Embryonic facial prominence (tissue), 1 donor: Measurements from ENCODE around the gene POP7.
"Not testable (repeated sequence)": the region's sequence is repeated elsewhere in the genome, so short reads cannot be mapped to it uniquely, and the experiment has no call there.

ENCODE experiments used
- DNase-seq: peaks from one replicate; pipeline ENCODE4 v3.0.0-alpha.2; 2016; ENCODE audit errors: extremely low spot score

Gene POP7

DNA sequence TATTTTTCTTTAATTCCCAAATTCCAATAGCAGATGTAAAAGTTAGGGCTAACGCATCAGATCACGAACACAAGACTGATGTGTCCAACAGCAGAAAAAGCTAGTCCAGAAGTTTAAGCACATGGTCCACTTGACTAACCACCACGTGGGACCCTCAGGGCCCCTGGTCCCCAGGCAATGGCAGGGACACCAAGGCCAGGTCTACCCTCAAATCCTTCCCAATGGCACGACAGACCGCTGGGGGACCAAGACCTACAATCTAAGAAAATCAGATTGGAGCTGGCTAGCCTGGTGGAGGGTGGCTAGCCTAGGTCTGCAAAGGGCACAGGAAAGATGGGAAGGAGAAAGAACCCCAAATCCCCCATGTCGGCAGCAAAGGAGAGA is 13.4 kb upstream of the POP7 start:
- DNase-seq, result no peak

DNA sequence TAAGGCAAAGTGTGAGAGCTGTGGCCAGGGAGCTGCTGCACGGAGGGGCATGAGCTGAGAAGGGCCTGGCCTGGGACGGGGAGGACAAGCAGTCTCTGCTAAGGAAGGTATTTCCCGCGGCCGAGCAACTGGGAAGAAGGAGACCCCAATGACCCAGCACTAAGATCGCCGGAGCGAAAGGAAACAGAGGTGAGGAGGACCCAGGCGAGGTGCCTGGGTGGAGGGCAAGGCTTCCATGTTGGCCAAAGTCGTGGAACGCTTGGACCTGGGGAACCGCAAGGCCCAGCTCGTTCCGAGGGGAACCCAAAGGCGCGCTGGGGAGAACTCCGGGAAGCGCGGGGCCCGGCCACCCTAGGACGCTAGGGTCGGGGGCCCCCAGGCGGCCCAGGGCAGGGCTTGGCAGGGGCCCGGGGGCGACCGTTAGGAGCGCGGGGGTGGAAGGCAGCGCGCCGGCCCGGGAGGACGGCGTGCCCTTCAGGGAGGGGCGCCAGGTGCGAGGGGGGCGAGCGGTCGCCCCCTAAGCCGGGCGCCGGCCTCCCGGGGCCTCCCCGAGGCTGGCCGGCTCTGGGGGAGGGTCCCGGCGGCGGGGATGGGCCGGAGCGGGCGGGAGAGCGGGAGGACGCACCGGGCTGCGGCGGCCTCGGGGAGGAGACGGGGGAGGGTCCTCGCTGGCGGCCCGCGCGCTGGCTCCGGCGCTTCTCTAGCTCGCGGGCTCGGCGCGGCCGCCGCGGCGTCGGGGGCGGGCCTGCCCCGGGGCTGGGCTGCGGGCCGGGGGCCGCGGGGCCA is 12.4 kb upstream of the POP7 start:
- DNase-seq, result no peak

DNA sequence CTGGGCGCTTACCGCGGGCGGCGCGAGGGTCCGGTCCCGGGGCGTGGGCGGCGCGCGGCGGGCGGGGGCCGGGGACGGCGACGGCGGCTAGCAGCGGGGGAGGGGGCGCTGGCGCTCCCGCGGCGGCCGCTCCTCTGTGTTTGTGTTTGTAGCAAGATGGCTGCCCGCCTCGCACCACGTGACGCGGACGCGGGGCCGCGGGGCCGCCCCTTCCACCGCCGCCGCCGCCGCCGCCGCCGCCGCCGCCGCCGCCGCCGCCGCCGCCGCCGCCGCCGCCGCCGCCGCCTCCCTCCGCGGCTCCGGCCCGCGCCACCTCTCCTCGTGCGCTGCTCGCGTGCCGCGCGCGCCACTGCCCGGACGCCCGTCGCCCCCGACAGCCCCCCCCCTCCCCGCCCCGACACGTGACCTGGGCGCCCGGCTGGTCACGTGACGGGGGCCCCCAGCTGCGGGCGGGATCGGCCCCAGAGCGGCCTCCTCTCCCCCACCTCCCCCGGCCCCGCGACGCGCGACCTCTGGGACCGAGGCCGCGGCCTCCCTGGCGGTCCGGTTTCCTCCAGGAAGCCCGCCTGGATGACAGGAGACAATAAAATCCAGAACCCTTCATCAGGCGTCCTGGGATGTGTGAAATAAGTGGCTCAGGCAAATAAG is 11.7 kb upstream of the POP7 start, which contains the start of gene GIGYF1:
GIGYF1 (minus strand) TSS at position 153 of the 648 bp plus-strand sequence. CDS start 6,012 bp downstream, outside the sequence.
- DNase-seq, result no peak

DNA sequence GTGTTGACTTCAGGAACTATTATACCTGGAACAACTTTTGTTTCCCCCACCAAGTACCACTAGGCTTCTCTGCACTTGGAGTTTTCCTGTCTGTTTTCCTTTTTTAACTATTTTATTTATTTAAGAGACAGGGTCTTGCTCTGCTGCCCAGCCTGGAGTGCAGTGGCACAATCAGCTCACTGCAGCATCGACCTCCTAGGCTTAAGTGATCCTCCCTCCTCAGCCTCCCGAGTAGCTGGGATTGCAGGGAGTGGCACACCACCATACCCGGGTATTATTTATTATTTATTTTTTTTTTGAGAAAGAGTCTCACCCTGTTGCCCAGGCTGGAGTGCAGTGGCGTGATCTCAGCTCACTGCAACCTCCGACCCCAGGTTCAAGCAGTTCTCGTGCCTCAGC is 9.8 kb upstream of the POP7 start:
- no peak for DNase-seq

DNA sequence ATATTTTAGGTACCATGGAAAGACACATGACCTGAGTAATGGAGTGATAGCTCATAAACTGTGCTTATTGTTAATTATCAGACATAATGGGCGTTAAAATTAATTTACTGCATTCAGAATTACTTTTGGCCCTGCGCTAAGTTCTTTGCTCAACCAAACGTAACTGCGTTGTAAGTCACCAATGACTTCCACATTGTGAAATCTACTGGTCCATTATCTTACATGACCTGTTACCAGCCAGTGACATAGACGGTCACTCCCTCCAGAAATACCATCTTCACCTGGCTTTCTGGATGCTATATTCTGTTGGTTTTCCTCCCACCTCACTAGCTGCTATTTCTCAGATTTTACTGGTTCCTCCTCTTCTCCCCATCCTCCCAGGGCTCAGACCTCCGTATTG is 6.9 kb upstream of the POP7 start:
- DNase-seq, result no peak

DNA sequence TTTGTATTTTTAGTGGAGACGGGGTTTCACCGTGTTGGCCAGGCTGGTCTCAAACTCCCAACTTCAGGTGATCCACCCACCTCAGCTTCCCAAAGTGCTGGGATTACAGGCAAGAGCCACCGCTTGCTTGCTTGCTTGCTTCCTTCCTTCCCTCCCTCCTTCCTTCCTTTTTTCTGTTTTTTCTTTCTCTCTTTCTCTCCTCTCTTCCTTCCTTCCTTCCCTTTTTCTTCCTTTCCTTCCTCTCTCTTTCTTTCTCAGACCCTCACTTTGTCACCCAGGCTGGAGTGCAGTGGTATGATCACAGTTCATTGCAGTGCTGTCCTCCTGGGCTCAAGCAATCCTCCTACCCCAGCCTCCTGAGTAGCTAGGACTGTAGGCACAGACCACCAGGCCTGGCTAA is 4.8 kb upstream of the POP7 start:
- not testable (repeated sequence) for DNase-seq

DNA sequence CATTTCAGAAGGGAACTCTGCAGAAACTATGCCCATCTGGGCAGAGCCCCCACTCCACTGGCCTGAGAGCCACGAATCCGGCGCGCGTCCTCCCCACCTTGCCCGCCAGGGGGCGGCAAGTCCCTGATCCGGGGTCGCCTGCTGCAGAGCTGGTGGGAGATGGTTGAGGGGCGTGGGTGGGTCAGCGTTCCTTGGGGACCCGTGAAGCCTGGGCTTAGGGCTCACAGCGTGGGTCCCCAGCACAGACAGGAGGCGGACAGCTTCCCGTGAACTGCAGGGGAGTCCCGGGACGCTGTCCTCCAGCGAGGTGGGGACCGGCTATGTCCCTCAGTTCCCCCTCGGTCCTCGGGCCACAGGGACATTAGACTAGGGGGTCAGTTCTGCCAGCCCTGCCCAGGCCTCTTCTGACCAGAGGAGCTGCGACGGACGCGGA is 585 bp upstream of the POP7 start:
- DNase-seq, result peak; percentile 59

DNA sequence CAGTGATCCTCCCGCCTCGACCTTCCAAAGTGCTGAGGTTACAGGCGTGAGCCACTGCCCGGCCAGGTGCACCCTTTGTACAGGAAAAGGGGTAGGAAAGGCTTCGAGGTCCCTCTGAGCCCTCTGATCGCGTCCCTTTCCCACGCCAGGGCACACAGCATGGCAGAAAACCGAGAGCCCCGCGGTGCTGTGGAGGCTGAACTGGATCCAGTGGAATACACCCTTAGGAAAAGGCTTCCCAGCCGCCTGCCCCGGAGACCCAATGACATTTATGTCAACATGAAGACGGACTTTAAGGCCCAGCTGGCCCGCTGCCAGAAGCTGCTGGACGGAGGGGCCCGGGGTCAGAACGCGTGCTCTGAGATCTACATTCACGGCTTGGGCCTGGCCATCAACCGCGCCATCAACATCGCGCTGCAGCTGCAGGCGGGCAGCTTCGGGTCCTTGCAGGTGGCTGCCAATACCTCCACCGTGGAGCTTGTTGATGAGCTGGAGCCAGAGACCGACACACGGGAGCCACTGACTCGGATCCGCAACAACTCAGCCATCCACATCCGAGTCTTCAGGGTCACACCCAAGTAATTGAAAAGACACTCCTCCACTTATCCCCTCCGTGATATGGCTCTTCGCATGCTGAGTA is 871 bp downstream of the POP7 start:
- no peak for DNase-seq

DNA sequence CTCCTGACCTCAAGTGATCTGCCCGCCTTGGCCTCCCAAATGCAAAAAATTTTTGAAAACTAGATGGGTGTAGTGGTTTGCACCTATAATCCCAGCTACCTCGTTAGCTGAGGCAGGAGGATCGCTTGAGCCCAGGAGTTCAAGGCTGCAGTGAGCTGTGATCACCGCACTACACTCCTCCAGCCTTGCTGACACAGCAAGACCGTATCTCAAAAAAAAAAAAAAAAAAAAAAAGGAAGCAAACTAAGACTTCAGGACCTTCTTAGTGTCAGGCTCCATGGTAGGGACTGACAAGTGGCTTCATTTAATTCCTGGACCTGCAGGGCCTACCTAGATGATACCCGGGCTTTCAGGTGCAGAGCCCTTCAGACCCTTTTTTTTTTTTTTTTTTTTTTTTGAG is 2.5 kb downstream of the POP7 start:
- DNase-seq, result no peak

DNA sequence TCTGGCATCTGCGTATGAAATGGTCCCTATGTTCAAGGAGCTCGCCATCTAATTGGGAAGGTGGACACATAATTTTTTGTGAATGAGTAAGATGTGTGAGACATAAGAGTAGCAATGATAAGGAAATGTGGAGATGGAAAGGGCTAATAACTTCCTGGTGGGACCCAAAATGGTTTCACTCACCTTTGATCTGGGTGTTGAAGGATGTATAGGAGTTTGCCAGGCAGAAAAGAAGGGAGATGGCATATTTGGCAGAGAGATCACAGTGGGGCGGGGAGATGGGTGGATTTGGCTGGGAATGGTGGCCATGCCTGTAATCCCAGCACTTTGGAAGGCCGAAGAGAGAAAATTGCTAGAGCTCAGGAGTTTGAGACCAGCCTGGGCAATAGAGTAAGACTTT is 4.5 kb downstream of the POP7 start:
- no peak for DNase-seq

DNA sequence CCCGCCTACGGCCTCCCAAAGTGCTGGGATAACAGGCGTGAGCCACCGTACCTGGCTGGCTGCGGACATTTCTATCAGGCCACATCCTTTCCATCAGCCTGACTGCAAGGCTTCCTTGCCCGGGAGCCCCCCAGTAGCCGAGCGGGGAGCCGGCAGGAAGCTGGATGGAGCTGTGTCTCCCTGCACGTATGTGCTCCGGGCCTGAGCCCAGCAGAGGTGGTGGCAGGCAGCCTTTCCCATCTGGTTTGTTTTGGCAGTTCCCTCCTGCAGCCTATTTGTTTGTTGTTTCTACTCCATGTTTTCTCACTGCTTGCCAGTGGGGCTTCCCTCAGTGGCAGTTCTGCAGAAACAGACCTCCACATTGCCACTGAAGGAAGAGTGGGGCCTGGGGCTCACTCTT is 5.4 kb downstream of the POP7 start:
- no peak for DNase-seq

DNA sequence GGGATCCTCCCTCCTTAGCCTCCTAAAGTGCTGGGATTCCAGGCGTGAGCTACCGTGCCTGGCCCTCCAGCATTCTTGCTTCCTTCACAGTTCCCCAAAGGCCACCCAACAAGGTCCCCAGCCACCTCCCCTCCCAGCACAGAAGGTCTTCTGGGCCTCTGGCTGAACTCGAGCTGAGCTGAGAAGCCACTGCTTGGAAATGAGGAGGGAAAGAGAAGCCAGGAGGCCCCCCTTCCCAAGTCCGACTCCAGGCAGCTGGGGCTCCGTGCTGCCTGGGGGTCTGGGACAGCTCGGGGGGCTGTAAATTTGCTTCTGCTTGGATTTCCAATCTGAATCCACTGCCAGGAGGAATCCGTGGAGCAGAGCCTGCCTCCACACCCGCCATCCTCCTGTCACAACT is 8.8 kb downstream of the POP7 start:
- DNase-seq, result no peak

DNA sequence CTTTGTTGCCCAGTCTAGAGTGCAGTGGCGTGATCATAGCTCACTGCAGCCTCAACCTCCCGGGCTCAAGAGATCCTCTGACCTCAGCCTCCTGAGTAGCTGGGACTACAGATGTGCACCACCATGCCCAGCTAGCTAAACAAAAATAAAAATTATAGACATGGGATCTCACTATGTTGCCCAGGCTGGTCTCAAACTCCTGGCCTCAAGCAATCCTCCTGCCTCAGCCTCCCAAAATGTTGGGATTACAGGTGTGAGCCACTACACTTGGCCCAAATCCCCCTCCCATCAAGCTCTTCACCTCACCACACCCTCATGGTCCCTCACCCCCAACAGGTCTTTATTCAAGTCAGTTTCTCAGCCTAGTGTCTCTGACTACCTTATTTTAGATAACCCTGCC is 11.2 kb downstream of the POP7 start:
- not testable (repeated sequence) for DNase-seq

DNA sequence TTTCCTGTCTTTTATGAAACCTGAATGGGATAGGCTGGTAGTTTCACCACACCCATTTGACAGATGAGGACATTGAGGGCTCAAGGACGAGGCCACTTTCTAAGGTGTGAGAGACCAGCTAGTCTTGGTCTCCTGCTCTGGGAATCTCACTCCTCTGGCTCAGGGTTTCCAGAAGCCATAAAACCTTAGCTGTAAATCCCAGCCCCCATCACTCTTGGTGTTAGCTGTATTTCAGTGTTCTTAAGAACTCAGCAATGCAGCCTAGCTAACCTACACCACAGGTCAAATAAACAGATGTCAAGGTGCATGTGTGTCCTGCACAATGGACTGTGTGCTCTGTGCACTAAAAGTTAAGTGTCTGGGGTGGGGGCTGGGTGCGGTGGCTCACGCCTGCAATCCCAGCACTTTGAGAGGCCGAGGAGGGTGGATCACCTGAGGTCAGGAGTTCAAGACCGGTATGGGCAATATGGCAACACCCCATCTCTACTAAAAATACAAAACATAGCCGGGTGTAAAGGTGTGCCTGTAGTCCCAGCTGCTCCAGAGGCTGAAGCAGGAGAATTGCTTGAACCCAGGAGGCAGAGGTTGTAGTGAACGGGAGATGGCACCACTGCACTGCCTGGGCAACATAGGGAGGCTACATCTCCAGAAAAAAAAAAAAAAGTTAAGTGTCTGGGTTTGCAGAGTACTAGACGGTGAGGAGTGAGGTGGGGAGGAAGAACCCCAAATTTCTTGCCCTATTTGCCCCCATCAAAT is 13.8 kb downstream of the POP7 start:
- DNase-seq, result no peak

DNA sequence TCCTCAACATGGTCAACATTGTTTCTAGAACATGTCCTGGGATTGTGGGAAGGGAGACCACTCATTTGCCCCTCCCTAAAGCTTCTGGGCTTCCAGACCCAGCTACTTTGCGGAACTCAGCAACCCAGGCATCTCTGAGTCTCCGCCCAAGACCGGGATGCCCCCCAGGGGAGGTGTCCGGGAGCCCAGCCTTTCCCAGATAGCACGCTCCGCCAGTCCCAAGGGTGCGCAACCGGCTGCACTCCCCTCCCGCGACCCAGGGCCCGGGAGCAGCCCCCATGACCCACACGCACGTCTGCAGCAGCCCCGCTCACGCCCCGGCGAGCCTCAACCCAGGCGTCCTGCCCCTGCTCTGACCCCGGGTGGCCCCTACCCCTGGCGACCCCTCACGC is 14.4 kb downstream of the POP7 start, which contains the start of gene EPO:
EPO (plus strand) TSS at position 190 of the 392 bp plus-strand sequence. CDS start 513 bp downstream, outside the sequence.
- no peak for DNase-seq

DNA sequence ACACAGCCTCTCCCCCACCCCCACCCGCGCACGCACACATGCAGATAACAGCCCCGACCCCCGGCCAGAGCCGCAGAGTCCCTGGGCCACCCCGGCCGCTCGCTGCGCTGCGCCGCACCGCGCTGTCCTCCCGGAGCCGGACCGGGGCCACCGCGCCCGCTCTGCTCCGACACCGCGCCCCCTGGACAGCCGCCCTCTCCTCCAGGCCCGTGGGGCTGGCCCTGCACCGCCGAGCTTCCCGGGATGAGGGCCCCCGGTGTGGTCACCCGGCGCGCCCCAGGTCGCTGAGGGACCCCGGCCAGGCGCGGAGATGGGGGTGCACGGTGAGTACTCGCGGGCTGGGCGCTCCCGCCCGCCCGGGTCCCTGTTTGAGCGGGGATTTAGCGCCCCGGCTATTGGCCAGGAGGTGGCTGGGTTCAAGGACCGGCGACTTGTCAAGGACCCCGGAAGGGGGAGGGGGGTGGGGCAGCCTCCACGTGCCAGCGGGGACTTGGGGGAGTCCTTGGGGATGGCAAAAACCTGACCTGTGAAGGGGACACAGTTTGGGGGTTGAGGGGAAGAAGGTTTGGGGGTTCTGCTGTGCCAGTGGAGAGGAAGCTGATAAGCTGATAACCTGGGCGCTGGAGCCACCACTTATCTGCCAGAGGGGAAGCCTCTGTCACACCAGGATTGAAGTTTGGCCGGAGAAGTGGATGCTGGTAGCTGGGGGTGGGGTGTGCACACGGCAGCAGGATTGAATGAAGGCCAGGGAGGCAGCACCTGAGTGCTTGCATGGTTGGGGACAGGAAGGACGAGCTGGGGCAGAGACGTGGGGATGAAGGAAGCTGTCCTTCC is 15.0 kb downstream of the POP7 start:
- no peak for DNase-seq

DNA sequence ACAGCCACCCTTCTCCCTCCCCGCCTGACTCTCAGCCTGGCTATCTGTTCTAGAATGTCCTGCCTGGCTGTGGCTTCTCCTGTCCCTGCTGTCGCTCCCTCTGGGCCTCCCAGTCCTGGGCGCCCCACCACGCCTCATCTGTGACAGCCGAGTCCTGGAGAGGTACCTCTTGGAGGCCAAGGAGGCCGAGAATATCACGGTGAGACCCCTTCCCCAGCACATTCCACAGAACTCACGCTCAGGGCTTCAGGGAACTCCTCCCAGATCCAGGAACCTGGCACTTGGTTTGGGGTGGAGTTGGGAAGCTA is 15.5 kb downstream of the POP7 start:
- no peak for DNase-seq

DNA sequence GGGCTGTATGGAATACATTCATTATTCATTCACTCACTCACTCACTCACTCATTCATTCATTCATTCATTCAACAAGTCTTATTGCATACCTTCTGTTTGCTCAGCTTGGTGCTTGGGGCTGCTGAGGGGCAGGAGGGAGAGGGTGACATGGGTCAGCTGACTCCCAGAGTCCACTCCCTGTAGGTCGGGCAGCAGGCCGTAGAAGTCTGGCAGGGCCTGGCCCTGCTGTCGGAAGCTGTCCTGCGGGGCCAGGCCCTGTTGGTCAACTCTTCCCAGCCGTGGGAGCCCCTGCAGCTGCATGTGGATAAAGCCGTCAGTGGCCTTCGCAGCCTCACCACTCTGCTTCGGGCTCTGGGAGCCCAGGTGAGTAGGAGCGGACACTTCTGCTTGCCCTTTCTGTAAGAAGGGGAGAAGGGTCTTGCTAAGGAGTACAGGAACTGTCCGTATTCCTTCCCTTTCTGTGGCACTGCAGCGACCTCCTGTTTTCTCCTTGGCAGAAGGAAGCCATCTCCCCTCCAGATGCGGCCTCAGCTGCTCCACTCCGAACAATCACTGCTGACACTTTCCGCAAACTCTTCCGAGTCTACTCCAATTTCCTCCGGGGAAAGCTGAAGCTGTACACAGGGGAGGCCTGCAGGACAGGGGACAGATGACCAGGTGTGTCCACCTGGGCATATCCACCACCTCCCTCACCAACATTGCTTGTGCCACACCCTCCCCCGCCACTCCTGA is 16.7 kb downstream of the POP7 start:
- no peak for DNase-seq

DNA sequence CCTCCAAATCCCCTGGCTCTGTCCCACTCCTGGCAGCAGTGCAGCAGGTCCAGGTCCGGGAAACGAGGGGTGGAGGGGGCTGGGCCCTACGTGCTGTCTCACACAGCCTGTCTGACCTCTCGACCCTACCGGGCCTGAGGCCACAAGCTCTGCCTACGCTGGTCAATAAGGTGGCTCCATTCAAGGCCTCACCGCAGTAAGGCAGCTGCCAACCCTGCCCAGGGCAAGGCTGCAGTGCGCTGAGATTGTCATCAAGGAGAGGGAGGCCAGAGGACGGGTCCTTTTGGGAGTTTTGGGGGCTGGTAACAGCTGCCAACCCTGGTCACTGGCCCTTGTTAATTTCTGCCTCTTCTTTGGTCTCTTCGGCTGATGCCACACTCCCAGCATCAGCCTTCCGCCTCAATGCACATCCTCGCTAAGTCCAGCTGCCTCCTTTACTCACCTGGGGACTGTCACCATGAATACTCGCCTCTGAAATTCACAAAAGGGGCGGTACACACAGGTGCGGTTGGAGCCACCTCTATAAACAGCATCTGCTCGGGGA is 17.9 kb downstream of the POP7 start:
- DNase-seq, result no peak

DNA sequence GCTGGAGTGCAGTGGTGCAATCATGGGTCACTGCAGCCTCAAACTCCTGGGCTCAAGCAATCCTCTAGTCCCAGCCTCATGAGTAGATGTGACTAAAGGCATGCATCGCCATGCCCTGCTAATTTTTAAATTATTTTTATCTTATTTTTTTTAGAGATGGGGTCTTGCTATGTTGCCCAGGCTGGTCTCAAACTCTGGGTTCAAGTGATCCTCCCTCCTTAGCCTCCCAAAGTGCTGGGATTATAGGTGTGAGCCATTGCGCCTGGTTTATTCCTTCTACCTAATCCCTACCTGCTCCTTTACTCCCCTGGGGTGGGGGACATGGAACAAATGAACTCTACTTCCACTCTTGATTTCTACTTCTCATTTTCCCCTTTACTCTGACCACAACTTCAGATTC is 18.4 kb downstream of the POP7 start:
- DNase-seq, result not testable (repeated sequence)
